ENCODE data around the gene GLRX3. TPM values are rescaled to one million over a fixed set of nuclear protein-coding genes. Genes with fewer than 3 reads are reported as not detected.

GLRX3 gene
- total and polyA plus RNA-seq, 2 donors (not counting 1 experiment from before 2014, with no cell fraction given) = 26.9 to 45.4 TPM

DNA sequence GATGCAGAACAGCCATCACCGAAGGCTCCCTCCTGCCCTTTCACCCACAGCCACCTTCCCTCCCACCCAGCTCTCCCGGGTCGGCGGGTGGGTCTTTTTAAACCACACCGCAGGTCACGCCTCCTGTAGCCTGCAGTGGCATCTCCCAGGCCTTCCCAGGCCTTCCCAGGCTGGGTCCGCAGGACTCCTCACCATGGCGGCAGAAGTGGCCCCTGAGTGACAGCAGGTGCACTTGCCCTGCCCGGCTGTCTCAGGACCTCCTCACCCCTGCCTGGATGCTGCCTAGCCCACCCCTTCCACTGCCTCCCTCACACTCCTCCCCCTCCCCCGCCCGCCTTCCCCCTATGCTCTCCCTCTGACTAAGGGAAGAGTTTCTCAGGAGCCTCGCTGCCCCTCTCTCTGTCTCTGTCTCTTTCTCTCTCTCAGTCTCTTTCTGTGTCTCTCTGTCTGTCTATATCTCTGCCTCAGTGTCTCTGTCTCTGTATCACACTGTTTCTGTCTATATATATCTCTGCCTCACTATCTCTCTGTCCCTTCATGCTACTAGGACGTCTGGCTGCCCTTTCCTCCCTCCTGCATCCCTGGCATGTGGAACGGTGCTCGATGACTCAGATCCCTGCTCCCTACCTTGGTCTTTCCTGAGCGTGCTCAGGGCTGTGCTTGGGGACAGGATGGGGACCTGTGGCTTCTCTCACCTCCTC lies 57.5 kb downstream of the GLRX3 start:
- Histone ChIP-seq H3K36me3 (replicated peaks in 1 of 2; ENCODE audit: control extremely low read depth in 1 of 2, control insufficient read depth in 1 of 2, extremely low read depth in 1 of 2, insufficient read depth in 2 of 2, low read length in 1 of 2) (no peaks in the 10 kb centered on the region), H3K4me3 (ENCODE audit: control extremely low read depth in 1 of 5, extremely low read depth in 1 of 5, insufficient read depth in 1 of 5, low read depth in 2 of 5, low read length in 4 of 5) (no peak overlapping the region), H3K9me3 (ENCODE audit: control extremely low read depth in 1 of 3, control insufficient read depth in 2 of 3, insufficient read depth in 1 of 3, low read length in 2 of 3) (peaks cover 0 to 2% (median 0%) of the 10 kb centered on the region in 3 donors), H3K27me3 (replicated peaks in 1 of 4; ENCODE audit: control extremely low read depth in 1 of 4, control insufficient read depth in 3 of 4, insufficient read depth in 4 of 4, low read length in 3 of 4) (peaks cover 0 to 8% (median 1%) of the 10 kb centered on the region in 4 experiments), H3K4me1 (ENCODE audit: control insufficient read depth in 2 of 2, insufficient read depth in 2 of 2, low read length in 2 of 2) (peaks cover 6 to 8% of the 10 kb centered on the region in 2 donors), H2AFZ (ENCODE audit: insufficient read depth, low read depth, low read length, poor library complexity, severe bottlenecking) (no peak overlapping the region), H3K9ac (ENCODE audit: low read length) (no peak overlapping the region), H4K20me1 (ENCODE audit: control insufficient read depth, insufficient read depth, low read length, poor library complexity, severe bottlenecking) (no peaks in the 10 kb centered on the region), H3K27ac (ENCODE audit: low read length in 2 of 2) (no peak overlapping the region), H3K4me2 (replicated peaks; ENCODE audit: low read depth, low read length, poor library complexity, severe bottlenecking) (no peak overlapping the region), H3K79me2 (ENCODE audit: control insufficient read depth, insufficient read depth, low read length) (no peaks in the 10 kb centered on the region)
- Mint-ChIP-seq H3K4me3 (no peak overlapping the region), H3K4me1 (peaks cover 8% of the 10 kb centered on the region), H3K27me3 (peaks cover 10% of the 10 kb centered on the region), H3K27ac (no peak overlapping the region), H3K9me3 (ENCODE audit: insufficient read depth) (no peaks in the 10 kb centered on the region)
- POLR2A ChIA-PET = no interaction called here
- DNase-seq = no peak
- CTCF ChIA-PET = no interaction called here
- WGBS (ENCODE audit: insufficient coverage) = 89% methylated on average over 12 of the region's 16 CpGs
- TF ChIP-seq, protein P1, sequence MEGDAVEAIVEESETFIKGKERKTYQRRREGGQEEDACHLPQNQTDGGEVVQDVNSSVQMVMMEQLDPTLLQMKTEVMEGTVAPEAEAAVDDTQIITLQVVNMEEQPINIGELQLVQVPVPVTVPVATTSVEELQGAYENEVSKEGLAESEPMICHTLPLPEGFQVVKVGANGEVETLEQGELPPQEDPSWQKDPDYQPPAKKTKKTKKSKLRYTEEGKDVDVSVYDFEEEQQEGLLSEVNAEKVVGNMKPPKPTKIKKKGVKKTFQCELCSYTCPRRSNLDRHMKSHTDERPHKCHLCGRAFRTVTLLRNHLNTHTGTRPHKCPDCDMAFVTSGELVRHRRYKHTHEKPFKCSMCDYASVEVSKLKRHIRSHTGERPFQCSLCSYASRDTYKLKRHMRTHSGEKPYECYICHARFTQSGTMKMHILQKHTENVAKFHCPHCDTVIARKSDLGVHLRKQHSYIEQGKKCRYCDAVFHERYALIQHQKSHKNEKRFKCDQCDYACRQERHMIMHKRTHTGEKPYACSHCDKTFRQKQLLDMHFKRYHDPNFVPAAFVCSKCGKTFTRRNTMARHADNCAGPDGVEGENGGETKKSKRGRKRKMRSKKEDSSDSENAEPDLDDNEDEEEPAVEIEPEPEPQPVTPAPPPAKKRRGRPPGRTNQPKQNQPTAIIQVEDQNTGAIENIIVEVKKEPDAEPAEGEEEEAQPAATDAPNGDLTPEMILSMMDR (IDR thresholded peaks at IDR 0.05) = no peak
- no peak for TF ChIP-seq EZH2 (IDR thresholded peaks at IDR 0.05; ENCODE audit: borderline replicate concordance, insufficient read depth, low read depth, low read length, poor library complexity, severe bottlenecking)
- ATAC-seq (ENCODE audit: low read depth) = no peak
- intact Hi-C loops (cut with micrococcal nuclease) = no loop called here

DNA sequence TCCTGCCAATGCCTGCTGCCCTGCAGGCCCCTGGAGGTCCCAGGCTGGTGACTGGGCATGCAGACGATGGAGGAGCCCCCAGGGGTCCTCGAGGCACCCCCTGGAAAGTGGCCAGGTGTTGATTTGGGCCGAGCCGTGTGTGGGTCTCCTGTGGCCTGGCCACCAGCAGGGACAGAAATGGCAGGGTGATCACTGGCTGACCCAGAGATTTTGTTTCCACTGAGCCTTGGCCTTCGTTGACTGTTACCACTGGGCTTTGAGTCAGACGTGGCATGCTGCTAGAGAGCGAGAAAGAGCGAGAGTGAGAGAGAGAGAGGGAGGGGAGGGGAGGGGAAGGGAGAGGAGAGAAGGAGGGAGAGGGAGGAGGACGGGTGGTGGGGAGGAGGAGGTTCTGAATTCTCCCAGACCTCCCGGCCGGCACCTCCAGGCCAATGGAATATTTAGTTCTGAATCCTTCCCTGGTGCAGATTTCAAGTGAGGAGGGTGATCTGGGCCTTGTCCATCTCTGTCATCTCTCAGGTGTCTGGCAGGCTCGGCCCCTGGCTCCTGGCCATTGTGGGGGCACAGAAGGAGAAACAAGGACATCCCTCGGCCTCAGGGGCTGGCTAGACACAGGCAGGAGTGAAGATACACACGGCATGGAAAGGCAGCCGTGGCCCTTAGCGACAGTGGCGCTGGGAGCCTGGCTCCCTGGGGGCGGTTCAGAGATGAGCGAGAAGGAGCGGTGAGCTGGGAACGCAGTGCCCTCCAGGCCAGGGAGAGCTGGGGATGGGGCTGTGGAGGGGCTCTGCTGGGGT lies 58.2 kb downstream of the GLRX3 start:
- TF ChIP-seq, protein P1 (IDR thresholded peaks at IDR 0.05) = no peak
- Mint-ChIP-seq H3K27ac (no peak overlapping the region), H3K4me1 (peaks cover 8% of the 10 kb centered on the region), H3K9me3 (ENCODE audit: insufficient read depth) (no peaks in the 10 kb centered on the region), H3K4me3 (no peak overlapping the region), H3K27me3 (peaks cover 10% of the 10 kb centered on the region)
- Histone ChIP-seq H3K9ac (ENCODE audit: low read length) (no peak overlapping the region), H3K36me3 (replicated peaks in 1 of 2; ENCODE audit: control extremely low read depth in 1 of 2, control insufficient read depth in 1 of 2, extremely low read depth in 1 of 2, insufficient read depth in 2 of 2, low read length in 1 of 2) (no peaks in the 10 kb centered on the region), H3K27ac (ENCODE audit: low read length in 2 of 2) (no peak overlapping the region), H3K9me3 (ENCODE audit: control extremely low read depth in 1 of 3, control insufficient read depth in 2 of 3, insufficient read depth in 1 of 3, low read length in 2 of 3) (peaks cover 0 to 2% (median 0%) of the 10 kb centered on the region in 3 donors), H2AFZ (ENCODE audit: insufficient read depth, low read depth, low read length, poor library complexity, severe bottlenecking) (no peak overlapping the region), H3K4me2 (replicated peaks; ENCODE audit: low read depth, low read length, poor library complexity, severe bottlenecking) (no peak overlapping the region), H3K4me1 (ENCODE audit: control insufficient read depth in 2 of 2, insufficient read depth in 2 of 2, low read length in 2 of 2) (peaks cover 6 to 8% of the 10 kb centered on the region in 2 donors), H3K79me2 (ENCODE audit: control insufficient read depth, insufficient read depth, low read length) (no peaks in the 10 kb centered on the region), H3K27me3 (replicated peaks in 1 of 4; ENCODE audit: control extremely low read depth in 1 of 4, control insufficient read depth in 3 of 4, insufficient read depth in 4 of 4, low read length in 3 of 4) (peaks cover 0 to 8% (median 1%) of the 10 kb centered on the region in 4 experiments), H3K4me3 (ENCODE audit: control extremely low read depth in 1 of 5, extremely low read depth in 1 of 5, insufficient read depth in 1 of 5, low read depth in 2 of 5, low read length in 4 of 5) (no peak overlapping the region), H4K20me1 (ENCODE audit: control insufficient read depth, insufficient read depth, low read length, poor library complexity, severe bottlenecking) (no peaks in the 10 kb centered on the region)
- DNase-seq (no peak), ATAC-seq (ENCODE audit: low read depth) (no peak)
- WGBS (ENCODE audit: insufficient coverage) = 91% methylated on average over 17 of the region's 21 CpGs
- ChIA-PET POLR2A (no interaction called here), CTCF (no interaction called here)
- intact Hi-C loops (cut with micrococcal nuclease) = no loop called here
